Iris pigment epithelial cell (primary cell): ENCODE measurements around the gene MPZL1.
"Not testable (repeated sequence)": the region's sequence is repeated elsewhere in the genome, so short reads cannot be mapped to it uniquely, and the experiment has no call there.

Source experiments
- DNase-seq: peaks from one replicate; pipeline ENCODE4 v3.0.0-alpha.2; 2011; ENCODE audit warnings: low read depth

Gene MPZL1

DNA sequence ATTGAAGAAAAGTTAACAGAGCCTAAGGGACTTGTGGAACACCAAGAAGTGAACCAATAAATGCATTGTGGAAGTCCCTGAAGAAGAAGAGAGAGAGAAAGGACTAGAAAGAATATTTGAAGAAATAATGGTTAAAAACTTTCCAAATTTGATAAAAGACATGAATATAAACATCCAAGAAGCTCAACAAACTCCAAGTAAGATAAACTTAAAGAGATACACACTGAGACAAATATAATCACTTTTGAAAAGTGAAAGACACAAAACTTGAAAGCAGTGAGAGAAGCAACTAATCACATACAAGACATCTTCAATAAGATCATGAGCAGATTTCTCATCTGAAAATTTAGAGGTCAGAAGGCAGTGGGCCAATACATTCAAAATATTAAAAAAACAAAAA lies 91.2 kb downstream of the MPZL1 start:
- no peak for DNase-seq

DNA sequence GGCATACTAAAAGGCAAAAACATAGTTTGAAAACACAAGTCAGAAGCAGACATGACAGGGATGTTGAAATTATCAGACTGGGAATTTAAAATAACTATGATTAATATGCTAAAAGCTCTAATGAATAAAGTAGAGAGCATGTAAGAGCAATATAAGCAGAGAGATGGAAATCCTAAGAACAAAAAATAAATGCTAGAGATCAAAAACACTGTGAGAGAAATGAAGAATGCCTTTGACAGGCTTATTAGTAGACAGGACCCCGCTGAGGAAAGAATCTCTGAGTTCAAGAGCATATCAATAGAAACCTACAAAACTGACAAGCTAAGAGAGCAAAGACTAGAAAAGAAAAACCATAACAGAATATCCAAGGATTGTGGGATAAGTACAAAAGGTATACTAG lies 93.9 kb downstream of the MPZL1 start:
- no peak for DNase-seq

DNA sequence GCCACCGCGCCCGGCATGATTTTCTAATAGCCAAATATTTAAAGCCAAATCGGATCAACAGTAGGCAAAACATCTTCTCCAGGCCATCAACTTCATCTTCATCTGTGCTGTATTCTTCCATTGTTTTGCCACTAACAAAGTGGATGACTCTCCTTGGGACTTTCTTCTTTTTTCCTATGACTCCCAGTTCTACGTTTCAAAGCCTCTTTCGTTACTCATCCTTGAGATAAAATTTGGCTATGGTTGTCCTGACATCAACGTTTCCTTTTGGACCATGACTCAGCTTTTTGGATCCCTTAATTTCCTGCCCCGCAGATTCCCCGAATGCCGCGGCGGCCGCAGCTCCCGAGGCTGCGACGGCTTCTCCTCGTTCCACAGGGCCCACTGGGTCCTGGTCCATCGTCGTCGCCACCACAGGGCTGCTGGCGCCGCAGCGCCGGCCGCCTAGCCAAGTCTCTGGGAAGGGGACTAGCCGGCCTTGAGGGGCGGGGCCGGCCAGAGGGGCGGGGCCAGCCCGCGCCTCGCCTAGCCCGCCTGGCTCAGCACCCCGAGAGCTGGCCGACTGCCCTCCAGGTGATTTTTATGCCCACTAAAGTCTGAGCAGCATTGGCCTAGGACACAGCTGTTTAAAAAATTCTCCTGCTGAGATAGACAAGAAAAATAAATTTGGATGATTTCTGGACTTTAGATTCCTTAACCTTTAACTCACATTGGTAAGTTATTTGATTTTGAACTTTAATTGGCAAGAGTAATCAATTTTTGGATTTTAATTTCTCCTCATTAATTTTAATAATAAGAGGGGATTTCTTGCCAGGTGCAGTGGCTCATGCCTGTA lies 98.3 kb downstream of the MPZL1 start:
- peak; percentile 93 for DNase-seq

DNA sequence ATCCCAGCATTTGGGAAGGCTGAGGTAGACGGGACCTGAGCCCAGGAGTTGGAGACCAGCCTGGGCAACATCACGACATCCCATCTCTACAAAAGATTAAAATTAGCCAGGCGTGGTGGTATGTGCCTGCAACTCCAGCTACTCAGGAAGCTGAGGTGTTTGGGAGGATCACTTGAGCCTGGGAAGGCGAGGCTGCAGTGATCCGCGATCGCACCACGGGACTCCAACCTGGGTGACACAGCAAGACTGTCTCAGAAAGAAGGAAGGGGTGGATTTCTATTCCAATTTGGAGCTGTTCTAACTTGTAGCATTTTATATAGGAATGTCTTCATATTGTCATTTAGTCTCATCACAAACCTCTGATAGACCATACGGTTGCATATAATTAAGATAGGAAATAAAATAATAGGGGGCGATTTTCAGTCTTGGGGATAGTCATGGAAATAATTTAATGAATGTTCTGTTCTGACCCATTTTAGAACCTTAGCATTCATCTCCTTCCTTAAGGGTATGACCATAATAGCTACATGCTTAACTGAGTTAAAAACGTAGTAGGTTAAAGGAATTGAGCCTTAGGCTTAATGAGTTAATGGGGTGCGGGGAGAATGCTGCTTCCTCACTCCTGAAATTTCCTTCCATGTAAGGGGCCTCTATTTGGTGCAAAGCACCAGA lies 99.0 kb downstream of the MPZL1 start:
- DNase-seq = no peak

DNA sequence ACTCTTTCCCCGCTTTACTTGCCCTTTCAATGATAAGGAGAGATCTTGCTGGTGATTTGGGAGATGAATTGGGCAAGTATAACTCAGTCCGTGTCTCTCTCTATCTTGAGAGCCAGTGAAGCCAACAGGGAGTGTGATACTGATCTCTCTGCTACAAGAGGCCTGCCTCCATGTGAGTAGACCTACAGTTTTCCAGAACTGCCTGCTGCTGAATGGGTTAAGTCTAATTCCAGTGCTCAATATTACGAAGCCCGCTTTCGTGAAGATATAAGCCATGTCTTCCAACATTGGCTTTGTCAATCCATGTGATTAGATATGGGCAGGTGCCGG lies 99.5 kb downstream of the MPZL1 start:
- no peak for DNase-seq

DNA sequence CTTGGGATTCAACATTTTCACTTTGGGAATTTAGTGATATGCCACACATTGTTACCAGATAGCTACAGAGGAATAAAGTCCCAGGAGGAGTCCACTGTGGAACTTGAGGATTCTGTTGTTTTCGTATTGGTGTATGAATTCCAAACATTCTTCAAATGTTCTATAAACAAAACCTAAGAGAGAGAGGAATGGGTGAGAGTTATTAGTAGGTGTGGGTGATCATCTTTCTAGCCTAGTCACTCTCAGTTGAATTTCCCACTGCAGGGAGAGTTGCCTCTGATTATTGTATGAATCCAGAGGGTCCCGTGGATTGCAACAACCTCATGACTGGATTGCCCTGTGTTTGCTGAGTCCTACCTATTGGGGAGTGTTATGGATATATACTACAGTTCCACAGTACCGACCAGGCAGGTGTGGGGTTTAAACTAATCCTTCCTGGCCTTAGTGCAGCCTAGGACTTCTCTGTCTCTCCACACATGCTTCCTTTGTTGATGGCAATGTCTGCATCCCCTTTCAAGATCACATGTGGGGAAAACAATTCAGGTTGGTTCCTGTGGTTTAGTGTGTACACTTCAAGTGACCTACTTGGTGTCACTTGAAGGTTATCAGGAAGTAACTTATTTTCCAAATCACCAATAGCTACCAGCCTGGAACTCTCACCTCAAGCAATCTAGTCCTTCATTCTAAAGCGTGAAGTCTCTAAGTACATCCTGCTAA lies 100.3 kb downstream of the MPZL1 start:
- peak; percentile 54 for DNase-seq

DNA sequence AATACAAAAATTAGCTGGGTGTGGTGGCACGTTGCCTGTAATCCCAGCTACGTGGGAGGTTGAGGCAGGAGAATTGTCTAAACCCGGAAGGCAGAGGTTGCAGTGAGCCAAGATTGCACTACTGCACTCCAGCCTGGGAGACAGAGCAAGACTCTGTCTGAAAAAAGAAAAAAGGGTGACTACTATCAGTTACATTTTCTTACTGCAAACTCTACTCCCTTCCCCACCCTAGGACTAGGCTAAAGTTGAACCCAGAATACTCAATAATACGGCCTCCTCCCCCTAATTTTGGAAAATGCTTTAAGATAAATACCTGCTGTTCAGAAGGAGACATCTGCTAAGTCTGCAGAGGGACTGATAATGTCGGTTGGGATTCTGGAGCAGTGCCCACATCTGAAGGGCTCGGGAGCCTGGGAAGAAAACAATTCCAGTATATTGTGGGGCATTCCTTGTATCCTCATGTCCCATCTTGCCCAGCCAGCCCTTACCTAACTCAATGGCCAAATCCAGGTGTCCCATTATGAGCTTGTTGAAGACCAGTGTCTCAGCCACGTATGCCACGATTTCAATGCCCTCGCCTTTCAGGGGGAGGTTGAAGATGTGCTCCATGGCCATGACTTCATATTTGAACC lies 102.5 kb downstream of the MPZL1 start:
- DNase-seq = no peak

DNA sequence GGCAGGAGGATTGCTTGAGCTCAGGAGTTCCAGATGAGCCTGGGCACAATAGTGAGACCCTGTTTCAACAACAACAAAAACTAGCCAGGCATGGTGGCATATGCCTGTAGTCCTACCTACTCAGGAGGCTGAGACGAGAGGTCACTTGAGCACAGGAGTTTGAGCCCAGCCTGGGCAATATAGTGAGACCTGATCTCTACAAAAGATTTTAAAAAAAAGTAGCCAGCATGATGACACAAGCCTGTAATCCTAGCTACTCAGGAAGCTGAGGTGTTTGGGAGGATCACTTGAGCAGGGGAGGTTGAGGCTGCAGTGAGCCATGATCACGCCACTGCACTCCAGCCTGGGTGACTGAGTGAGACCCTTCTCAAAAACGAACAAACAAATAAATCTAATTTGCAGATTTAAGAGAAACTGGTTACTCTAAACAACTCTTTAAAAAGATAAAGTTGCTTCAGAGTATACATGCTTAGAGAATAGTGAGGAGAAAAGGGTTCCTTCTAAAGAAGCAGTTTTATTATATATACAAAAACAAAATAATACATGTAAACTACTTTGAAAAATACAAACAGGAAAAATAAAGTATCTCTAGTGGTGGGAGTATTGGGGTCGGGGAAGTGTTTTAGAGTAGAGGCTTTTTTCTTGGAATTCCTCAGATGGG lies 103.8 kb downstream of the MPZL1 start:
- peak; percentile 37 for DNase-seq

DNA sequence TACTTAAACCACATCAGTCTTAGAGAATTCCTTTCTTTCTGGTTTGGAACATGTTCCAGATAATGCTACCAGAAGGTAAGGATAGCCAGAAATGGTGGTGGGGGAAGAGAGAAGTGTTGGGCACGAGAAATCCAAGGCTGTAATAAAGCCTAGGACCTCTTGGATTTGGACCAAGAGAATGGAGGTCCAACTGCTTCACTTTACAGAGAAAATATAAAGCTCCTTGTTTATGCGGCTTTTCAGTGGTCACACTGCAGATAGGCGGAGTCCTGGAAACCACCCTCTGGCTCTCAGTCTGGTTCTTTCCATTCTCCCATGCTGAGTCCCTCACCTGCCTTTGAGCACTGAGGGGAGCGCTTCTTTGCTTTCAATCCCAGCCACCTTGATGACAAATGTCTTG lies 104.3 kb downstream of the MPZL1 start:
- DNase-seq = no peak

DNA sequence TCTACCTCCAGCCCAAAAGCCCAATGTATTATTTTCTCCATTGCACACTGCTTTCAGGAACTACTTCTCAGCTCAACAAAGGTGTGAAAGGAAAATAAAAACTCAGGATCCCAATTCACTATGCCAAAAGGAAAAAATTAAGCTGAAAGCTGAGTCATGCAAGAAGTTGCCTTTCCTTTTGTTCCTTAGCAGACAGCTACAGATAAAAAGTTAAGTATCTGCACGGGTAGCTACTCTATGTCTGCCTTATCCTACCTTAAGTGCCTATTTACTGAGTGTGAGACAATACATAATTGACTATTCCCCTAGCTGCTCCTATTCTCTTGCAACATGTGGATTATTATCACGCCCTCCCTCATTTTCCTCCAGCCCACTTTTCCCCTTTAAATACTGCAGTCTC lies 108.1 kb downstream of the MPZL1 start:
- DNase-seq = no peak

DNA sequence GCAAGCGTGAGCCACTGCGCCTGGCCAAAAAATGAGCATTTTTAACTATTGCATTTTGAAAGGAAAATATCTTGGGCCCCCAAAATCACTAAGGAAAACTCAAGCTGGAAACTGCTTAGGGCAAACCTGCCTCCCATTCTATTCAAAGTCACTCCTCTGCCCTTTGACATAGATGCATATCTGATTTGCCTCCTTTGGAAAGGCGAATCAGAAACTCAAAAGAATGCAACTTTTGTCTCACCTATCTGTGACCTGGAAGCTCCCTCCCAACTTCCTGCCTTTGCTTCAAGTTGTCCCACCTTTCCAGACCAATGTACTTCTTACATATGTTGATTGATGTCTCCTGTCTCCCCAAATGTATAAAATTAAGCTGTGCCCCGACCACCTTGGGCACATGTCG lies 108.9 kb downstream of the MPZL1 start:
- DNase-seq = not testable (repeated sequence)

DNA sequence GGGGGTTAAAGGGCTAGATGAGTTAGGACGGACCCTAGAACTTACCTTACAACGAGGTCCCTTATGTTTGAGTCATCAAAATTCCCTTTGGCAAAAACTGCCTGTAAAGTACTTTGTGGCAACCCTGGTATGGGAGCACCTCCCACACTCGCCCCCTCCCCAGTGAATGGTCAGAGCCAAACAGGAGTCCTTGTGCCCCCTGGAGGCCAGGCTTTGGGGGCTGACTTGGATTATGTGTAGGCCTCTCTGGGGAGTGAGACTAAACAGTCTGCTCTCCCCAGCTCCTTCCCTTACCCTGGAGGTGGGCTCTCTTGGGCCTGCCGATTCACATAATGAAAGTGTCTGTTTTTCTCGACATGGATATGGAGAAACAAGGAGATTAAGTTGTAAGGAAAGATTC lies 110.9 kb downstream of the MPZL1 start:
- DNase-seq = no peak

DNA sequence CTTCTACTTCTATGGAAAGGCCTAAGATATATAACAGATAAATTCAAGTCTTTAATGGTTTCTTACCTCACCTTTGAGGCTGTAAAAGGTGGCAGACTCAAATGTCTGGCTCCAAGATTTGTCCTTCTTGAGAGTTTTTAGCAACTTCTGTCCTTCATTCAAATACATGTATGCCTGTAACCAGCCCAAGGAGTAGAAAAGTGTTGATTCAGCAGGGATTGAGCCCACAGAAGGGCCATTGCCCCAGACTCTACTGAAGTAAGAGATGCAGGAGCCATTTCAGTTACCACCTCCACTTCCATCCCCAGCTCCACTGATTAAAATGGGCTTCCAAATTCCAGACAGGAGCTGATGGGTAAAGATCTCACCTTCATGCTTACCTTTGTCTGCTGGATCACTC lies 112.1 kb downstream of the MPZL1 start:
- DNase-seq = no peak

DNA sequence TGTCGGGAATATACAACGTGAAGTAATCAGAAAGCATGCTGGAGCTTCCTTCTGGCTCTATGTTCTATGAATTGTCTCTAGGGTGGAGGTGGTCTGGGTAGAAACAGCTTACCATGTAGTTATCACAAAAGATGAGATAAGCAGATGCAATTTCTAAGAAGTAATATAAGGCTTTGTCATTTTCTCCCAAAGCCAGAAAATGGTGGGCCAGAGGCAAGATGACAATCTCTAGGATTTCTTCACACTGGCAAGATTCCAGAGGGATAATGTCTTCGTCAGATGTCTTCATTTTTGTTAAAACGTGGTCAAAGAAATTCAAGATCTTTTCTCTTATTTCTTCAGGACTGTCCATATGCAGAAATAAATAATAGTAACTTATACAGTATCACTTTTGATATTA lies 114.4 kb downstream of the MPZL1 start:
- no peak for DNase-seq

DNA sequence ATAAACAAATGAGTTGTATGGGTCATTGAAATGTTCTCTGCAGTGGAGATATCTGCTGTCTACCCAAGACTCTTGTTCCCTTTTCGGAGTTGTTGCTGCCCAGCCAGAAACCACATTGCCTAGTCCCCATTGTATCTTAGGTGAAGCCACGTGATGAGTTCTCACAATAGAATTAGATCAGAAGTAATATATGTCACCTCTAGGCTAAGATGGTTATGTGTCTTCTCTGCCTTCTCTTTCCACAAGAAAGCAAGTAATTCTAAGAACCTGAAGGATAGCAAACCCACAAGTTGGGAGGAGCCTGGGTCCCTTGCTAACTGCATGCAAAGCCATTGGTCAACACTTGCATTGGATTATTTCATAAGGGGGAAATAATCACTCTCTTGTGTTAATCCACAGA lies 115.5 kb downstream of the MPZL1 start:
- no peak for DNase-seq

DNA sequence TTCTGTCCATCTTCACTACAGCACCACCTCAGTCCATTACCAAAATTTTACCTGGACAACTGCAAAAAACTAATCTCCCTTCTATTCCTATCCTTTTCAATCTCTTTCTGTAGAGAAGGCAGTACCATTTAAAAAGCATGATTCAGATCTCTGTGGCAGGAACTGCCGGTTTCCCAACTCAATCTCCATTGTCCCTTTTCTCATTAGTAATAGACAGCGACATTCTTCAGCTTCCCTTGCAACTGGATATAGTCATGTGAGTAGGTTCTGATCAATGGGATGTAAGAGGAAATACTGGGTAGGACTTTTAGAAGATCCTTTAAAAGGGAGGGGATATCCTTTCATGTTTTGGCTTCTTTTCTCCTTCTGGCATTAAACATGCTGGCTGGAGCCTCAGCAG lies 117.2 kb downstream of the MPZL1 start:
- no peak for DNase-seq
